Activated T-cell treated with anti-CD3 and anti-CD28 coated beads for 48 hours (primary cell): Measurements from ENCODE around the gene SMOC2.

Experiments used
- DNase-seq: peaks from one replicate; pipeline ENCODE4 v3.0.0-alpha.2; 2020; ENCODE audit warnings: low read depth

SMOC2 gene

GRCh38 chr6:168415993-168416530 lies 24.9 kb upstream of the SMOC2 start:
- no peak for DNase-seq

- DNase-seq: no peak
These were observed 24.5 kb upstream of the SMOC2 start for GRCh38 chr6:168416531-168416930.

GRCh38 chr6:168417191-168417590 lies 23.8 kb upstream of the SMOC2 start:
- DNase-seq: no peak

GRCh38 chr6:168417679-168418557 lies 23.1 kb upstream of the SMOC2 start:
- no peak for DNase-seq

- DNase-seq: no peak
These were observed 22.3 kb upstream of the SMOC2 start for GRCh38 chr6:168418711-168419121.

- DNase-seq: no peak
These were observed 21.4 kb upstream of the SMOC2 start for GRCh38 chr6:168419569-168419968.

- no peak for DNase-seq
These were observed 20.9 kb upstream of the SMOC2 start for GRCh38 chr6:168420084-168420483.

GRCh38 chr6:168420706-168421105 lies 20.3 kb upstream of the SMOC2 start:
- no peak for DNase-seq

- no peak for DNase-seq
These were observed 13.8 kb upstream of the SMOC2 start for GRCh38 chr6:168427184-168427583.

- no peak for DNase-seq
These were observed 12.7 kb upstream of the SMOC2 start for GRCh38 chr6:168428052-168428826.

- DNase-seq: no peak
These were observed 12.1 kb upstream of the SMOC2 start for GRCh38 chr6:168428863-168429262.

GRCh38 chr6:168432196-168432595 lies 8.8 kb upstream of the SMOC2 start:
- no peak for DNase-seq

GRCh38 chr6:168433898-168434297 lies 7.1 kb upstream of the SMOC2 start:
- no peak for DNase-seq

GRCh38 chr6:168434505-168434904 lies 6.5 kb upstream of the SMOC2 start:
- no peak for DNase-seq

- no peak for DNase-seq
These were observed 3.2 kb upstream of the SMOC2 start for GRCh38 chr6:168437751-168438150.

GRCh38 chr6:168438783-168439520 lies 2.0 kb upstream of the SMOC2 start:
- DNase-seq: no peak

GRCh38 chr6:168439794-168440450 lies 1.1 kb upstream of the SMOC2 start:
- DNase-seq: no peak

GRCh38 chr6:168441434-168442391 lies 729 bp downstream of the SMOC2 start:
- DNase-seq: no peak

GRCh38 chr6:168442646-168443045 lies 1.7 kb downstream of the SMOC2 start:
- DNase-seq: no peak

GRCh38 chr6:168447282-168447681 lies 6.3 kb downstream of the SMOC2 start:
- no peak for DNase-seq

- DNase-seq: no peak
These were observed 6.7 kb downstream of the SMOC2 start for GRCh38 chr6:168447700-168448099.
